UCSD-AML1 (cell line): ENCODE results near the gene POFUT1.
"Not testable (repeated sequence)": the region's sequence is repeated elsewhere in the genome, so short reads cannot be mapped to it uniquely, and the experiment has no call there.

Experiments
- DNase-seq: peaks from one replicate; lab custom pipeline; 2025; ENCODE audit not compliant: unreplicated experiment; lab: John Stamatoyannopoulos, UW

POFUT1 gene

GRCh38 chr20:32232326-32232886 is 24.7 kb downstream of the POFUT1 start:
- no peak for DNase-seq

GRCh38 chr20:32233286-32233685 is 25.6 kb downstream of the POFUT1 start:
- no peak for DNase-seq

GRCh38 chr20:32234135-32234808 is 26.6 kb downstream of the POFUT1 start:
- DNase-seq, result no peak

- no peak for DNase-seq
These were observed 27.8 kb downstream of the POFUT1 start for GRCh38 chr20:32235331-32236047.

GRCh38 chr20:32236048-32236533 is 28.4 kb downstream of the POFUT1 start:
- no peak for DNase-seq

GRCh38 chr20:32236819-32237218 is 29.1 kb downstream of the POFUT1 start:
- no peak for DNase-seq

- no peak for DNase-seq
These were observed 29.7 kb downstream of the POFUT1 start for GRCh38 chr20:32237419-32237818.

GRCh38 chr20:32238483-32239425 is 31.1 kb downstream of the POFUT1 start:
- DNase-seq, result no peak

- DNase-seq, result no peak
These were observed 32.5 kb downstream of the POFUT1 start for GRCh38 chr20:32240205-32240604.

GRCh38 chr20:32241807-32242206 is 34.1 kb downstream of the POFUT1 start:
- no peak for DNase-seq

- DNase-seq, result no peak
These were observed 36.6 kb downstream of the POFUT1 start for GRCh38 chr20:32244150-32244823.

- no peak for DNase-seq
These were observed 37.3 kb downstream of the POFUT1 start for GRCh38 chr20:32244959-32245358.

- not testable (repeated sequence) for DNase-seq
These were observed 38.5 kb downstream of the POFUT1 start for GRCh38 chr20:32246208-32246607.

GRCh38 chr20:32248043-32248442 is 40.4 kb downstream of the POFUT1 start:
- no peak for DNase-seq

- DNase-seq, result no peak
These were observed 41.5 kb downstream of the POFUT1 start for GRCh38 chr20:32249030-32249738.

GRCh38 chr20:32251470-32251869 is 43.8 kb downstream of the POFUT1 start:
- DNase-seq, result no peak

GRCh38 chr20:32252189-32252588 is 44.5 kb downstream of the POFUT1 start:
- no peak for DNase-seq

GRCh38 chr20:32260973-32261372 is 53.3 kb downstream of the POFUT1 start:
- DNase-seq, result not testable (repeated sequence)

GRCh38 chr20:32261644-32262043 is 54.0 kb downstream of the POFUT1 start:
- DNase-seq, result no peak

GRCh38 chr20:32263398-32263954 is 55.8 kb downstream of the POFUT1 start:
- no peak for DNase-seq
